HepG2 (cell line): Measurements from ENCODE around the gene MNX1. TPM values are rescaled to one million over a fixed set of nuclear protein-coding genes. Genes with fewer than 3 reads are reported as not detected.

Experiments used
- ATAC-seq: fragments of 200-7000 bp; cut with Tn5 transposase; 3 replicates; pipeline ENCODE4 v1.9.1; 2020; ENCODE audit warnings: mild to moderate bottlenecking, moderate library complexity
- BruUV-seq: library from RNA; stranded (reverse); fragments of 400-500 nt; replicated peaks from 2 replicates; lab custom pipeline; 2021; lab: Mats Ljungman, UMichigan
- CTCF ChIA-PET: fragments of 300-600 bp; formaldehyde crosslinking; extraction: SDS; loops from one replicate; lab custom pipeline; 2021; ENCODE audit warnings: low total read pairs, inconsistent platforms, low intra/inter-chr PET ratio; lab: Yijun Ruan, JAX
- POLR2A ChIA-PET: fragments of 350-600 bp; sonication (Branson Sonifier 250); formaldehyde crosslinking; loops from one replicate; lab custom pipeline; 2020; ENCODE audit warnings: antibody characterized with exemption, inconsistent platforms; lab: Yijun Ruan, JAX
- DNase-seq: peaks from one replicate; pipeline ENCODE4 v3.0.0-alpha.2; 2015; ENCODE audit warnings: low spot score
- FAIRE-seq: peaks from 3 replicates; lab custom pipeline; 2011; peaks lifted over from hg19 to GRCh38; lab: Jason Lieb, UNC
- H2AFZ ChIP-seq: one replicate; pipeline ENCODE4 v1.6.1; 2011; ENCODE audit warnings: low read length, inconsistent platforms
- H3K27ac ChIP-seq: fragments of 300-600 bp; 3 replicates; pipeline ENCODE4 v1.8.0; 2011; ENCODE audit warnings: mixed run types, mild to moderate bottlenecking, mixed read lengths, low read length, inconsistent platforms; ENCODE audit not compliant: insufficient read depth; ENCODE audit errors: extremely low read length
- H3K27me3 ChIP-seq, 2 experiments: fragments of 200-600 bp in 1 of 2; 2 replicates in 1 of 2; 3 replicates in 1 of 2; pipeline versions ENCODE4 v1.6.0 to v1.8.0; 2011; ENCODE audit warnings: low read length in 2 of 2, mild to moderate bottlenecking in 2 of 2, moderate library complexity in 2 of 2, inconsistent platforms in 1 of 2; ENCODE audit not compliant: insufficient read depth in 2 of 2, control insufficient read depth in 1 of 2
- H3K36me3 ChIP-seq, 2 experiments: fragments of 200-600 bp in 1 of 2; replicated peaks in 1 of 2; 2 replicates in 1 of 2; 3 replicates in 1 of 2; pipeline versions ENCODE4 v1.5.1 to v1.8.0; 2011; ENCODE audit warnings: low read length in 2 of 2, inconsistent platforms in 1 of 2; ENCODE audit not compliant: insufficient read depth in 2 of 2, control insufficient read depth in 1 of 2
- H3K4me1 ChIP-seq: 2 replicates; pipeline ENCODE4 v1.5.1; 2012; ENCODE audit warnings: low read length, inconsistent platforms; ENCODE audit not compliant: insufficient read depth
- H3K4me2 ChIP-seq: 2 replicates; pipeline ENCODE4 v1.6.0; 2011; ENCODE audit warnings: low read depth, low read length, inconsistent platforms
- H3K4me3 ChIP-seq, 3 experiments: fragments of 200-600 bp in 1 of 3; sonication (generic), shearing (Covaris generic) in 1 of 3; replicated peaks in 1 of 3; 2 replicates each; pipeline ENCODE4 v1.5.1; 2011 to 2016; ENCODE audit warnings: low read length in 3 of 3, inconsistent platforms in 2 of 3, low read depth in 2 of 3, mild to moderate bottlenecking in 2 of 3, control low read depth in 1 of 3, mixed read lengths in 1 of 3; ENCODE audit not compliant: insufficient read depth in 1 of 3
- H3K79me2 ChIP-seq: one replicate; pipeline ENCODE4 v1.6.1; 2011; ENCODE audit warnings: low read length, inconsistent platforms; ENCODE audit not compliant: insufficient read depth
- H3K9ac ChIP-seq: 2 replicates; pipeline ENCODE4 v1.6.0; 2011; ENCODE audit warnings: mild to moderate bottlenecking, low read depth, low read length, inconsistent platforms; ENCODE audit not compliant: insufficient read depth
- H3K9me3 ChIP-seq: 2 replicates; pipeline ENCODE4 v1.5.1; 2012; ENCODE audit warnings: mild to moderate bottlenecking, low read length
- H4K20me1 ChIP-seq: 2 replicates; pipeline ENCODE4 v1.6.0; 2011; ENCODE audit warnings: inconsistent platforms, mild to moderate bottlenecking, low read length, moderate library complexity; ENCODE audit not compliant: insufficient read depth
- HMG20B ChIP-seq: conservative IDR thresholded peaks from 2 replicates; pipeline ENCODE4 v1.6.1; 2016; ENCODE audit warnings: missing genetic modification reagents, missing compliant biosample characterization
- KMT2A ChIP-seq: sonication (generic); formaldehyde crosslinking; IDR thresholded peaks from 2 replicates; pipeline ENCODE4 v1.4.0; 2020; ENCODE audit warnings: missing genetic modification reagents
- ZBTB21 ChIP-seq: sonication (generic); formaldehyde crosslinking; IDR thresholded peaks from 2 replicates; pipeline ENCODE4 v1.4.0; 2020; ENCODE audit warnings: missing genetic modification reagents
- ZNF670 ChIP-seq: sonication (generic); formaldehyde crosslinking; IDR thresholded peaks from 2 replicates; pipeline ENCODE4 v1.8.0; 2022; ENCODE audit warnings: mild to moderate bottlenecking, missing genetic modification reagents, borderline replicate concordance
- WGBS: methylation state at CpG from one replicate; pipeline ENCODE4 v1.1.6; 2017; ENCODE audit warnings: low lambda C conversion rate; 5-methylcytosine and 5-hydroxymethylcytosine counted together
- in situ Hi-C: cut with HindIII; loops from 2 replicates; pipeline ENCODE4 v1.10.0; 2017; ENCODE audit warnings: low pct_unique_long_range_greater_than_20kb; ENCODE audit not compliant: extremely low pct_ligation_motif_present
- intact Hi-C: fragments of 100-400 bp; cut with micrococcal nuclease; formaldehyde crosslinking; loops from one replicate; pipeline ENCODE4 v1.10.0; 2022; ENCODE audit not compliant: unreplicated experiment
- polyA plus RNA-seq, 8 experiments: library from polyadenylated mRNA; depleted of rRNA in 3 of 8; stranded (reverse) in 7 of 8; unstranded in 1 of 8; fragments of >200 nt; fragmentation: Illumina TruSeq in 4 of 8; extraction: Trizol in 4 of 8; gene quantifications; 2 replicates each; pipeline versions ENCODE4 v1.2.1 to v1.2.3, GENCODE V29; 2011 to 2016; ENCODE audit warnings: low read depth in 4 of 8, missing spikeins in 1 of 8, mixed read lengths in 1 of 8; ENCODE audit not compliant: insufficient read depth in 1 of 8
- total RNA-seq, 5 experiments: library from RNA; depleted of rRNA; stranded (reverse); fragments of >200 nt; fragmentation: Illumina TruSeq; extraction: Trizol; gene quantifications; 2 replicates each; pipeline ENCODE4 v1.2.3, GENCODE V29; 2016; ENCODE audit warnings: low read depth in 1 of 5

MNX1 gene
- total and polyA plus RNA-seq, 2 of the 13 experiments (the other 11 are each of a cell fraction or from before 2014, with no cell fraction given): 0.94 to 6.1 TPM

GRCh38 chr7:157008206-157009169 lies 2.0 kb downstream of the MNX1 start:
- WGBS: 26% methylated on average over 13 of the region's 35 CpGs
- no peak for FAIRE-seq
- Histone ChIP-seq H3K4me3 (peak overlapping the region; percentile 65 to 75 (median 67); a peak in 5 of 6 replicates), H3K36me3 (peaks cover 0 to 6% of the 10 kb centered on the region in 2 experiments; a peak in 1 of 5 replicates), H3K9me3 (no peaks in the 10 kb centered on the region), H2AFZ (no peak overlapping the region), H3K4me1 (peaks cover 51% of the 10 kb centered on the region), H4K20me1 (peaks cover 6% of the 10 kb centered on the region), H3K27me3 (peaks cover 3 to 39% of the 10 kb centered on the region in 2 experiments; a peak in 4 of 5 replicates), H3K9ac (peak overlapping the region; percentile 65), H3K79me2 (peaks cover 13% of the 10 kb centered on the region), H3K4me2 (peak overlapping the region; percentile 68), H3K27ac (peak overlapping the region; percentile 61)
- intact Hi-C loops: loop anchor here (5.0 kb wide), 1 partner anchor 56 kb away; no protein-coding TSS in a partner anchor
- POLR2A ChIA-PET: no interaction called here
- TSS peak; percentile 57 for BruUV-seq
- in situ Hi-C loops: no loop called here
- DNase-seq: no peak
- ATAC-seq: no peak
- CTCF ChIA-PET: no interaction called here
- TF ChIP-seq ZNF670: no peak
- 0 out of 2 replicates have a peak, but pooled peaks have one; percentile 22 for TF ChIP-seq KMT2A

GRCh38 chr7:157007470-157008066 lies 2.9 kb downstream of the MNX1 start:
- no peak overlapping the region for H3K27ac ChIP-seq
- no peak overlapping the region; the same call in 1 of the 2 replicates for H3K9ac ChIP-seq
- no TSS peak for BruUV-seq
- no peak for DNase-seq
- 34% methylated on average over 18 of the region's 18 CpGs for WGBS
- in situ Hi-C loops (no loop called here), intact Hi-C loops (loop anchor here (5.0 kb wide), 1 partner anchor 55 kb away; no protein-coding TSS in a partner anchor)
- FAIRE-seq: no peak
- H2AFZ ChIP-seq: no peak overlapping the region
- H3K9me3 ChIP-seq: no peaks in the 10 kb centered on the region
- peaks cover 0 to 6% of the 10 kb centered on the region in 2 experiments; a peak in 1 of 5 replicates for H3K36me3 ChIP-seq
- TF ChIP-seq HMG20B (CRISPR knock-in tag) (no peak), ZBTB21 (peak; percentile 78; the same call in 1 of the 2 replicates)
- H3K4me1 ChIP-seq: peaks cover 42% of the 10 kb centered on the region
- peak overlapping the region; percentile 68 for H3K4me2 ChIP-seq
- CTCF ChIA-PET: no interaction called here
- peaks cover 13% of the 10 kb centered on the region for H3K79me2 ChIP-seq
- peak overlapping the region in 1 of 3 experiments; percentile 75; a peak in 3 of 6 replicates for H3K4me3 ChIP-seq
- POLR2A ChIA-PET: no interaction called here
- H4K20me1 ChIP-seq: peaks cover 6% of the 10 kb centered on the region
- peaks cover 3 to 34% of the 10 kb centered on the region in 2 experiments; a peak in 4 of 5 replicates for H3K27me3 ChIP-seq
- no peak for ATAC-seq
